HepG2 (cell line): ENCODE data around the gene PISD. TPM values are rescaled to one million over a fixed set of nuclear protein-coding genes. Genes with fewer than 3 reads are reported as not detected.

Experiments used
- CHD4 ChIP-seq: fragments of 200-600 bp; sonication (generic); IDR thresholded peaks from 2 replicates; pipeline ENCODE4 v1.7.0; 2017; ENCODE audit warnings: mild to moderate bottlenecking, low read length, borderline replicate concordance
- ERF ChIP-seq: IDR thresholded peaks from 2 replicates; pipeline ENCODE4 v1.6.1; 2018; ENCODE audit warnings: missing biosample characterization, missing genetic modification reagents
- FOXA3 ChIP-seq: IDR thresholded peaks from 2 replicates; pipeline ENCODE4 v1.6.1; 2016; ENCODE audit warnings: missing genetic modification reagents, missing compliant biosample characterization
- IKZF1 ChIP-seq: fragments of 450-650 bp; IDR thresholded peaks from 2 replicates; pipeline ENCODE4 v1.7.1; 2016
- KAT8 ChIP-seq: IDR thresholded peaks from 2 replicates; pipeline ENCODE4 v1.6.1; 2016; ENCODE audit warnings: missing genetic modification reagents, missing compliant biosample characterization
- RAD21 ChIP-seq: fragments of 450-650 bp; formaldehyde crosslinking; IDR thresholded peaks from 2 replicates; pipeline ENCODE4 v1.5.0; 2020; ENCODE audit warnings: mild to moderate bottlenecking
- SAP130 ChIP-seq: IDR thresholded peaks from 2 replicates; pipeline ENCODE4 v1.6.1; 2016; ENCODE audit warnings: low read depth
- YY1 ChIP-seq: IDR thresholded peaks from 2 replicates; pipeline ENCODE4 v1.6.1; 2011; ENCODE audit warnings: low read length, low read depth, moderate library complexity, mild to moderate bottlenecking; ENCODE audit not compliant: insufficient read depth, insufficient replicate concordance
- ZFP36L2 ChIP-seq: sonication (generic); formaldehyde crosslinking; IDR thresholded peaks from 2 replicates; pipeline ENCODE4 v1.4.0; 2020; ENCODE audit warnings: missing genetic modification reagents
- ZFY ChIP-seq: sonication (generic); formaldehyde crosslinking; IDR thresholded peaks from 2 replicates; pipeline ENCODE4 v1.4.0; 2020; ENCODE audit warnings: missing genetic modification reagents
- ZNF10 ChIP-seq: sonication (generic); formaldehyde crosslinking; IDR thresholded peaks from 2 replicates; pipeline ENCODE4 v1.4.0; 2020; ENCODE audit warnings: mild to moderate bottlenecking, low read depth, missing genetic modification reagents, borderline replicate concordance
- ZNF121 ChIP-seq: sonication (generic); formaldehyde crosslinking; IDR thresholded peaks from 2 replicates; pipeline ENCODE4 v1.5.0; 2020; ENCODE audit warnings: mild to moderate bottlenecking, missing genetic modification reagents
- ZNF335 ChIP-seq: sonication (generic); formaldehyde crosslinking; IDR thresholded peaks from 2 replicates; pipeline ENCODE4 v1.4.0; 2020; ENCODE audit warnings: missing genetic modification reagents
- ZNF343 ChIP-seq: sonication (generic); formaldehyde crosslinking; IDR thresholded peaks from 2 replicates; pipeline ENCODE4 v1.4.0; 2020; ENCODE audit warnings: mild to moderate bottlenecking, missing genetic modification reagents
- polyA plus RNA-seq, 8 experiments: library from polyadenylated mRNA; depleted of rRNA in 3 of 8; stranded (reverse) in 7 of 8; unstranded in 1 of 8; fragments of >200 nt; fragmentation: Illumina TruSeq in 4 of 8; extraction: Trizol in 4 of 8; gene quantifications; 2 replicates each; pipeline versions ENCODE4 v1.2.1 to v1.2.3, GENCODE V29; 2011 to 2016; ENCODE audit warnings: low read depth in 4 of 8, missing spikeins in 1 of 8, mixed read lengths in 1 of 8; ENCODE audit not compliant: insufficient read depth in 1 of 8
- total RNA-seq, 5 experiments: library from RNA; depleted of rRNA; stranded (reverse); fragments of >200 nt; fragmentation: Illumina TruSeq; extraction: Trizol; gene quantifications; 2 replicates each; pipeline ENCODE4 v1.2.3, GENCODE V29; 2016; ENCODE audit warnings: low read depth in 1 of 5
- TF ChIP-seq, protein P1 (sequence below): IDR thresholded peaks from 2 replicates; pipeline ENCODE4 v1.6.1; 2012; ENCODE audit warnings: inconsistent platforms
- TF ChIP-seq, protein P2 (sequence below): sonication (generic); formaldehyde crosslinking; IDR thresholded peaks from 2 replicates; pipeline ENCODE4 v1.5.0; 2020; ENCODE audit warnings: mild to moderate bottlenecking, missing genetic modification reagents, borderline replicate concordance
- TF ChIP-seq, protein P3 (sequence below): sonication (generic); formaldehyde crosslinking; IDR thresholded peaks from 2 replicates; pipeline ENCODE4 v1.8.1; 2022; ENCODE audit warnings: low read depth, mild to moderate bottlenecking, missing genetic modification reagents
- TF ChIP-seq, protein P4 (sequence below): IDR thresholded peaks from 2 replicates; pipeline ENCODE4 v1.6.1; 2018; ENCODE audit warnings: missing genetic modification reagents, mild to moderate bottlenecking, missing compliant biosample characterization

PISD gene
- total and polyA plus RNA-seq, 2 of the 13 experiments (the other 11 are each of a cell fraction or from before 2014, with no cell fraction given) = 30.1 to 47.7 TPM

DNA sequence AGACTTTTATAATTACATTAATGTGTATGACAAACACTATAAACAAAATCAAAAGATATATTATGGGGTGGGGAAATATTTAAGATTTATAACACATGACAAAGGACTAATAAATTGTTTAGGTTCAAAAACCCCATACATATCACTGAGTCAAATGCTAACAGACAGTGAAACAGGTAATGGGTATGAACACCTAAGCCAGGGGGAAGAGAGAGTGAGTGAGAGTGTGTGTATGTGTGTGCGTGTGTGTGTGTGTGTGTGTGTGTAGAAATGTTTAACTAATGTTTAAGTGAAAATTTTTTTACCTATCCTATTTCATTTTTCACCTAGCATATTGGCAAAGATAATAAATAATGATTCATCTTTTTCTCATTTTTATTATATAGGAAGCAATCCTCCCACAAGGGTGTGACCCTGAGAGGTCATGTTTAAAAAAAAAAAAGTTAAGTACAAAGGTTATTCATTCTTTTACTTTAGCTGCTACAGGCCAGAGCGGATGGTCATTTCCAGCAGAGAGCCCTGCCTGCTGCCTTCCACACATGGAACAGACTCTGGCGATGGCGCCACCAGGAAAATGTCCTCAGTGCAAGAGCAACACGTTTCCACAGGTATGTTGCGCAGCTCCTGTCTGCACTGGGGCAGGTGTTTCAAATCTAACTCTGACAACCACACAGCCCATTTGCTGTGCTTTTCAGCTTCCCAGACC lies 72.9 kb downstream of the PISD start (continued):
- TF ChIP-seq, protein P1, sequence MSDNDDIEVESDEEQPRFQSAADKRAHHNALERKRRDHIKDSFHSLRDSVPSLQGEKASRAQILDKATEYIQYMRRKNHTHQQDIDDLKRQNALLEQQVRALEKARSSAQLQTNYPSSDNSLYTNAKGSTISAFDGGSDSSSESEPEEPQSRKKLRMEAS = peak; percentile 68
- TF ChIP-seq ZNF335 (CRISPR knock-in tag) = 0 out of 2 replicates have a peak, but pooled peaks have one; percentile 29
- TF ChIP-seq FOXA3 = peak; percentile 34; the same call in 1 of the 2 replicates
- TF ChIP-seq SAP130 (CRISPR knock-in tag) = peak; percentile 73
- no peak for TF ChIP-seq ZNF10 (CRISPR knock-in tag)
- TF ChIP-seq ERF (CRISPR knock-in tag) = peak; percentile 53; the same call in 1 of the 2 replicates
- TF ChIP-seq, protein P2, sequence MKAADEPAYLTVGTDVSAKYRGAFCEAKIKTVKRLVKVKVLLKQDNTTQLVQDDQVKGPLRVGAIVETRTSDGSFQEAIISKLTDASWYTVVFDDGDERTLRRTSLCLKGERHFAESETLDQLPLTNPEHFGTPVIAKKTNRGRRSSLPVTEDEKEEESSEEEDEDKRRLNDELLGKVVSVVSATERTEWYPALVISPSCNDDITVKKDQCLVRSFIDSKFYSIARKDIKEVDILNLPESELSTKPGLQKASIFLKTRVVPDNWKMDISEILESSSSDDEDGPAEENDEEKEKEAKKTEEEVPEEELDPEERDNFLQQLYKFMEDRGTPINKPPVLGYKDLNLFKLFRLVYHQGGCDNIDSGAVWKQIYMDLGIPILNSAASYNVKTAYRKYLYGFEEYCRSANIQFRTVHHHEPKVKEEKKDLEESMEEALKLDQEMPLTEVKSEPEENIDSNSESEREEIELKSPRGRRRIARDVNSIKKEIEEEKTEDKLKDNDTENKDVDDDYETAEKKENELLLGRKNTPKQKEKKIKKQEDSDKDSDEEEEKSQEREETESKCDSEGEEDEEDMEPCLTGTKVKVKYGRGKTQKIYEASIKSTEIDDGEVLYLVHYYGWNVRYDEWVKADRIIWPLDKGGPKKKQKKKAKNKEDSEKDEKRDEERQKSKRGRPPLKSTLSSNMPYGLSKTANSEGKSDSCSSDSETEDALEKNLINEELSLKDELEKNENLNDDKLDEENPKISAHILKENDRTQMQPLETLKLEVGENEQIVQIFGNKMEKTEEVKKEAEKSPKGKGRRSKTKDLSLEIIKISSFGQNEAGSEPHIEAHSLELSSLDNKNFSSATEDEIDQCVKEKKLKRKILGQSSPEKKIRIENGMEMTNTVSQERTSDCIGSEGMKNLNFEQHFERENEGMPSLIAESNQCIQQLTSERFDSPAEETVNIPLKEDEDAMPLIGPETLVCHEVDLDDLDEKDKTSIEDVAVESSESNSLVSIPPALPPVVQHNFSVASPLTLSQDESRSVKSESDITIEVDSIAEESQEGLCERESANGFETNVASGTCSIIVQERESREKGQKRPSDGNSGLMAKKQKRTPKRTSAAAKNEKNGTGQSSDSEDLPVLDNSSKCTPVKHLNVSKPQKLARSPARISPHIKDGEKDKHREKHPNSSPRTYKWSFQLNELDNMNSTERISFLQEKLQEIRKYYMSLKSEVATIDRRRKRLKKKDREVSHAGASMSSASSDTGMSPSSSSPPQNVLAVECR (CRISPR knock-in tag) = peak; percentile 40; the same call in 1 of the 2 replicates
- TF ChIP-seq ZFP36L2 = no peak
- TF ChIP-seq CHD4 = peak; percentile 51; the same call in 1 of the 2 replicates
- peak; percentile 36 for TF ChIP-seq YY1
- TF ChIP-seq, protein P3, sequence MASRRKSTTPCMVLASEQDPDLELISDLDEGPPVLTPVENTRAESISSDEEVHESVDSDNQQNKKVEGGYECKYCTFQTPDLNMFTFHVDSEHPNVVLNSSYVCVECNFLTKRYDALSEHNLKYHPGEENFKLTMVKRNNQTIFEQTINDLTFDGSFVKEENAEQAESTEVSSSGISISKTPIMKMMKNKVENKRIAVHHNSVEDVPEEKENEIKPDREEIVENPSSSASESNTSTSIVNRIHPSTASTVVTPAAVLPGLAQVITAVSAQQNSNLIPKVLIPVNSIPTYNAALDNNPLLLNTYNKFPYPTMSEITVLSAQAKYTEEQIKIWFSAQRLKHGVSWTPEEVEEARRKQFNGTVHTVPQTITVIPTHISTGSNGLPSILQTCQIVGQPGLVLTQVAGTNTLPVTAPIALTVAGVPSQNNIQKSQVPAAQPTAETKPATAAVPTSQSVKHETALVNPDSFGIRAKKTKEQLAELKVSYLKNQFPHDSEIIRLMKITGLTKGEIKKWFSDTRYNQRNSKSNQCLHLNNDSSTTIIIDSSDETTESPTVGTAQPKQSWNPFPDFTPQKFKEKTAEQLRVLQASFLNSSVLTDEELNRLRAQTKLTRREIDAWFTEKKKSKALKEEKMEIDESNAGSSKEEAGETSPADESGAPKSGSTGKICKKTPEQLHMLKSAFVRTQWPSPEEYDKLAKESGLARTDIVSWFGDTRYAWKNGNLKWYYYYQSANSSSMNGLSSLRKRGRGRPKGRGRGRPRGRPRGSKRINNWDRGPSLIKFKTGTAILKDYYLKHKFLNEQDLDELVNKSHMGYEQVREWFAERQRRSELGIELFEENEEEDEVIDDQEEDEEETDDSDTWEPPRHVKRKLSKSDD (CRISPR knock-in tag) = no peak
- no peak for TF ChIP-seq ZNF343 (CRISPR knock-in tag)
- peak; percentile 58 for TF ChIP-seq ZFY (CRISPR knock-in tag)
- TF ChIP-seq ZNF121 (CRISPR knock-in tag) = no peak
- TF ChIP-seq RAD21 (CRISPR knock-in tag) = peak; percentile 27; the same call in 1 of the 2 replicates
- TF ChIP-seq, protein P4, sequence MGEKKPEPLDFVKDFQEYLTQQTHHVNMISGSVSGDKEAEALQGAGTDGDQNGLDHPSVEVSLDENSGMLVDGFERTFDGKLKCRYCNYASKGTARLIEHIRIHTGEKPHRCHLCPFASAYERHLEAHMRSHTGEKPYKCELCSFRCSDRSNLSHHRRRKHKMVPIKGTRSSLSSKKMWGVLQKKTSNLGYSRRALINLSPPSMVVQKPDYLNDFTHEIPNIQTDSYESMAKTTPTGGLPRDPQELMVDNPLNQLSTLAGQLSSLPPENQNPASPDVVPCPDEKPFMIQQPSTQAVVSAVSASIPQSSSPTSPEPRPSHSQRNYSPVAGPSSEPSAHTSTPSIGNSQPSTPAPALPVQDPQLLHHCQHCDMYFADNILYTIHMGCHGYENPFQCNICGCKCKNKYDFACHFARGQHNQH = peak; percentile 67; the same call in 1 of the 2 replicates
- TF ChIP-seq KAT8 (CRISPR knock-in tag) = peak; percentile 62
- TF ChIP-seq IKZF1 = no peak
